ENCODE measurements around the gene HLCS. TPM values are rescaled to one million over a fixed set of nuclear protein-coding genes. Genes with fewer than 3 reads are reported as not detected.

HLCS gene
- total RNA-seq, 6 experiments from 2014 or later: 20.3 to 24.5 (median 22.2) TPM

GRCh38 chr21:36813052-36813451, 153.4 kb downstream of the HLCS start:
- Mint-ChIP-seq H3K4me1 (ENCODE audit: low read depth) (peaks cover 8% of the 10 kb centered on the region; the same call in 1 of the 2 replicates), H3K36me3 (ENCODE audit: low read depth) (no peaks in the 10 kb centered on the region), H3K27me3 (ENCODE audit: insufficient read depth) (no peaks in the 10 kb centered on the region; the same call in 1 of the 2 replicates), H3K27ac (no peak overlapping the region), H3K4me3 (no peak overlapping the region), H3K9me3 (no peaks in the 10 kb centered on the region)
- no peak for TF ChIP-seq CTCF (IDR thresholded peaks at IDR 0.05)
- DNase-seq: no peak

GRCh38 chr21:36811762-36812161, 154.7 kb downstream of the HLCS start:
- no peak for TF ChIP-seq CTCF (IDR thresholded peaks at IDR 0.05)
- H3K4me1 Mint-ChIP-seq (ENCODE audit: low read depth): peaks cover 8% of the 10 kb centered on the region; the same call in 1 of the 2 replicates
- DNase-seq: no peak

GRCh38 chr21:36810443-36810842, 156.0 kb downstream of the HLCS start:
- Mint-ChIP-seq H3K9me3 (no peaks in the 10 kb centered on the region), H3K4me1 (ENCODE audit: low read depth) (peaks cover 17% of the 10 kb centered on the region), H3K4me3 (no peak overlapping the region), H3K27ac (no peak overlapping the region), H3K36me3 (ENCODE audit: low read depth) (no peaks in the 10 kb centered on the region), H3K27me3 (ENCODE audit: insufficient read depth) (peaks cover 2% of the 10 kb centered on the region; the same call in 1 of the 2 replicates)
- TF ChIP-seq CTCF (IDR thresholded peaks at IDR 0.05): no peak
- no peak for DNase-seq

More at GRCh38 chr21:36811762-36812161, 154.7 kb downstream of the HLCS start:
- Mint-ChIP-seq H3K4me3 (no peak overlapping the region), H3K27me3 (ENCODE audit: insufficient read depth) (no peaks in the 10 kb centered on the region; the same call in 1 of the 2 replicates), H3K27ac (no peak overlapping the region), H3K9me3 (no peaks in the 10 kb centered on the region), H3K36me3 (ENCODE audit: low read depth) (no peaks in the 10 kb centered on the region)

- H3K9me3 Mint-ChIP-seq: no peaks in the 10 kb centered on the region
- no peaks in the 10 kb centered on the region for H3K36me3 Mint-ChIP-seq (ENCODE audit: low read depth)
- no peak overlapping the region for H3K4me3 Mint-ChIP-seq
- H3K4me1 Mint-ChIP-seq (ENCODE audit: low read depth): peaks cover 17% of the 10 kb centered on the region
- no peak for DNase-seq
- H3K27ac Mint-ChIP-seq: no peak overlapping the region
- no peak for TF ChIP-seq CTCF (IDR thresholded peaks at IDR 0.05)
- H3K27me3 Mint-ChIP-seq (ENCODE audit: insufficient read depth): peaks cover 2% of the 10 kb centered on the region; the same call in 1 of the 2 replicates
These were observed 159.0 kb downstream of the HLCS start for GRCh38 chr21:36807422-36807928.

- no peak overlapping the region for H3K27ac Mint-ChIP-seq
- H3K36me3 Mint-ChIP-seq (ENCODE audit: low read depth): no peaks in the 10 kb centered on the region
- peaks cover 16% of the 10 kb centered on the region for H3K4me1 Mint-ChIP-seq (ENCODE audit: low read depth)
- peaks cover 2% of the 10 kb centered on the region; the same call in 1 of the 2 replicates for H3K27me3 Mint-ChIP-seq (ENCODE audit: insufficient read depth)
- H3K4me3 Mint-ChIP-seq: no peak overlapping the region
- DNase-seq: no peak
- no peak for TF ChIP-seq CTCF (IDR thresholded peaks at IDR 0.05)
- H3K9me3 Mint-ChIP-seq: no peaks in the 10 kb centered on the region
These were observed 160.4 kb downstream of the HLCS start for GRCh38 chr21:36806103-36806502.

All from HFFc6 (cell line).